ENCODE results near the gene GZF1. TPM values are rescaled to one million over a fixed set of nuclear protein-coding genes. Genes with fewer than 3 reads are reported as not detected.
A peak's percentile ranks its signal among the peaks of the same experiment; 100 is the strongest.

Gene GZF1
- total and polyA plus RNA-seq, 5 donors from 2014 or later, result 3.1 to 24.8 (median 3.4) TPM

GRCh38 chr20:23365390-23366165 is 3.6 kb downstream of the GZF1 start:
- peak overlapping the region in 3 of 4 donors; percentile 60 to 98 (median 88) for H3K4me3 Mint-ChIP-seq
- H3K27ac Mint-ChIP-seq, result peak overlapping the region in 2 of 3 donors; percentile 32 to 81
- Histone ChIP-seq H3K9me3 (ENCODE audit: control insufficient read depth in 2 of 2, low read length in 2 of 2) (no peaks in the 10 kb centered on the region), H3K27ac (ENCODE audit: insufficient read depth, low read length, poor library complexity, severe bottlenecking) (peak overlapping the region; percentile 58), H3K4me3 (ENCODE audit: low read depth, low read length) (peak overlapping the region; percentile 49), H3K4me1 (ENCODE audit: control insufficient read depth, insufficient read depth, low read length, poor library complexity, severe bottlenecking) (peaks cover 41% of the 10 kb centered on the region), H3K27me3 (ENCODE audit: control insufficient read depth, insufficient read depth, low read length) (no peaks in the 10 kb centered on the region), H3K36me3 (ENCODE audit: control insufficient read depth, insufficient read depth, low read length) (peaks cover 21% of the 10 kb centered on the region)
- no peak for DNase-seq
- H3K27me3 Mint-ChIP-seq, result peaks cover 7% of the 10 kb centered on the region
- H3K36me3 Mint-ChIP-seq, result peaks cover 33% of the 10 kb centered on the region
- H3K9me3 Mint-ChIP-seq, result no peaks in the 10 kb centered on the region
- ATAC-seq (ENCODE audit: low read depth in 2 of 2), result no peak
- H3K4me1 Mint-ChIP-seq, result peaks cover 34 to 58% (median 49%) of the 10 kb centered on the region in 4 donors

- Mint-ChIP-seq H3K4me3 (peak overlapping the region in 3 of 4 donors; percentile 60 to 88 (median 79)), H3K36me3 (peaks cover 36% of the 10 kb centered on the region)
Measured at GRCh38 chr20:23366384-23366783, 4.4 kb downstream of the GZF1 start.

GRCh38 chr20:23367770-23368169 is 5.8 kb downstream of the GZF1 start:
- Mint-ChIP-seq H3K27ac (peak overlapping the region in 1 of 3 donors; percentile 58), H3K36me3 (peaks cover 36% of the 10 kb centered on the region), H3K9me3 (no peaks in the 10 kb centered on the region), H3K4me1 (peaks cover 34 to 50% (median 41%) of the 10 kb centered on the region in 4 donors), H3K4me3 (peak overlapping the region in 1 of 4 donors; percentile 24), H3K27me3 (peaks cover 2% of the 10 kb centered on the region)
- no peak for ATAC-seq (ENCODE audit: low read depth in 2 of 2)
- DNase-seq, result no peak
- no peaks in the 10 kb centered on the region for H3K27me3 ChIP-seq (ENCODE audit: control insufficient read depth, insufficient read depth, low read length)
- H3K36me3 ChIP-seq (ENCODE audit: control insufficient read depth, insufficient read depth, low read length), result peaks cover 42% of the 10 kb centered on the region
- no peak overlapping the region for H3K4me3 ChIP-seq (ENCODE audit: low read depth, low read length)
- peaks cover 28% of the 10 kb centered on the region for H3K4me1 ChIP-seq (ENCODE audit: control insufficient read depth, insufficient read depth, low read length, poor library complexity, severe bottlenecking)
- H3K9me3 ChIP-seq (ENCODE audit: control insufficient read depth in 2 of 2, low read length in 2 of 2), result no peaks in the 10 kb centered on the region
- H3K27ac ChIP-seq (ENCODE audit: insufficient read depth, low read length, poor library complexity, severe bottlenecking), result no peak overlapping the region

More at GRCh38 chr20:23366384-23366783, 4.4 kb downstream of the GZF1 start:
- H3K9me3 ChIP-seq (ENCODE audit: control insufficient read depth in 2 of 2, low read length in 2 of 2), result no peaks in the 10 kb centered on the region
- Mint-ChIP-seq H3K4me1 (peaks cover 34 to 53% (median 43%) of the 10 kb centered on the region in 4 donors), H3K9me3 (no peaks in the 10 kb centered on the region), H3K27ac (peak overlapping the region in 2 of 3 donors; percentile 32 to 81), H3K27me3 (peaks cover 7% of the 10 kb centered on the region)
- peak overlapping the region; percentile 42 for H3K4me3 ChIP-seq (ENCODE audit: low read depth, low read length)
- ATAC-seq (ENCODE audit: low read depth in 2 of 2) (no peak), DNase-seq (peak in 2 of 3 donors; percentile 12 to 47)
- H3K36me3 ChIP-seq (ENCODE audit: control insufficient read depth, insufficient read depth, low read length), result peaks cover 29% of the 10 kb centered on the region
- peak overlapping the region; percentile 58 for H3K27ac ChIP-seq (ENCODE audit: insufficient read depth, low read length, poor library complexity, severe bottlenecking)
- H3K4me1 ChIP-seq (ENCODE audit: control insufficient read depth, insufficient read depth, low read length, poor library complexity, severe bottlenecking), result peaks cover 34% of the 10 kb centered on the region
- H3K27me3 ChIP-seq (ENCODE audit: control insufficient read depth, insufficient read depth, low read length), result no peaks in the 10 kb centered on the region

GRCh38 chr20:23368316-23369071 is 6.5 kb downstream of the GZF1 start:
- Histone ChIP-seq H3K4me3 (ENCODE audit: low read depth, low read length) (no peak overlapping the region), H3K27me3 (ENCODE audit: control insufficient read depth, insufficient read depth, low read length) (no peaks in the 10 kb centered on the region), H3K36me3 (ENCODE audit: control insufficient read depth, insufficient read depth, low read length) (peaks cover 47% of the 10 kb centered on the region), H3K4me1 (ENCODE audit: control insufficient read depth, insufficient read depth, low read length, poor library complexity, severe bottlenecking) (peaks cover 21% of the 10 kb centered on the region), H3K9me3 (ENCODE audit: control insufficient read depth in 2 of 2, low read length in 2 of 2) (no peaks in the 10 kb centered on the region), H3K27ac (ENCODE audit: insufficient read depth, low read length, poor library complexity, severe bottlenecking) (no peak overlapping the region)
- Mint-ChIP-seq H3K9me3 (no peaks in the 10 kb centered on the region), H3K27me3 (no peaks in the 10 kb centered on the region), H3K4me1 (peaks cover 31 to 42% (median 34%) of the 10 kb centered on the region in 4 donors), H3K36me3 (peaks cover 34% of the 10 kb centered on the region), H3K27ac (peak overlapping the region in 1 of 3 donors; percentile 58), H3K4me3 (no peak overlapping the region)
- ATAC-seq (ENCODE audit: low read depth in 2 of 2) (no peak), DNase-seq (no peak)

- H3K9me3 Mint-ChIP-seq, result no peaks in the 10 kb centered on the region
- peaks cover 27 to 35% (median 31%) of the 10 kb centered on the region in 4 donors for H3K4me1 Mint-ChIP-seq
- no peak overlapping the region for H3K27ac Mint-ChIP-seq
- Histone ChIP-seq H3K27me3 (ENCODE audit: control insufficient read depth, insufficient read depth, low read length) (no peaks in the 10 kb centered on the region), H3K9me3 (ENCODE audit: control insufficient read depth in 2 of 2, low read length in 2 of 2) (no peaks in the 10 kb centered on the region), H3K36me3 (ENCODE audit: control insufficient read depth, insufficient read depth, low read length) (peaks cover 54% of the 10 kb centered on the region), H3K4me1 (ENCODE audit: control insufficient read depth, insufficient read depth, low read length, poor library complexity, severe bottlenecking) (peaks cover 21% of the 10 kb centered on the region), H3K4me3 (ENCODE audit: low read depth, low read length) (no peak overlapping the region), H3K27ac (ENCODE audit: insufficient read depth, low read length, poor library complexity, severe bottlenecking) (no peak overlapping the region)
- DNase-seq (no peak), ATAC-seq (ENCODE audit: low read depth in 2 of 2) (no peak)
- H3K4me3 Mint-ChIP-seq, result no peak overlapping the region
- H3K36me3 Mint-ChIP-seq, result peaks cover 40% of the 10 kb centered on the region
- no peaks in the 10 kb centered on the region for H3K27me3 Mint-ChIP-seq
Measured at GRCh38 chr20:23369072-23369823, 7.3 kb downstream of the GZF1 start.

- peaks cover 63% of the 10 kb centered on the region for H3K36me3 ChIP-seq (ENCODE audit: control insufficient read depth, insufficient read depth, low read length)
- H3K4me3 ChIP-seq (ENCODE audit: low read depth, low read length), result no peak overlapping the region
- DNase-seq (no peak), ATAC-seq (ENCODE audit: low read depth in 2 of 2) (no peak)
- Mint-ChIP-seq H3K4me3 (no peak overlapping the region), H3K9me3 (no peaks in the 10 kb centered on the region), H3K27me3 (no peaks in the 10 kb centered on the region), H3K36me3 (peaks cover 32% of the 10 kb centered on the region), H3K27ac (no peak overlapping the region), H3K4me1 (peaks cover 18 to 25% (median 21%) of the 10 kb centered on the region in 4 donors)
- no peak overlapping the region for H3K27ac ChIP-seq (ENCODE audit: insufficient read depth, low read length, poor library complexity, severe bottlenecking)
- H3K4me1 ChIP-seq (ENCODE audit: control insufficient read depth, insufficient read depth, low read length, poor library complexity, severe bottlenecking), result peaks cover 21% of the 10 kb centered on the region
- no peaks in the 10 kb centered on the region for H3K27me3 ChIP-seq (ENCODE audit: control insufficient read depth, insufficient read depth, low read length)
- H3K9me3 ChIP-seq (ENCODE audit: control insufficient read depth in 2 of 2, low read length in 2 of 2), result no peaks in the 10 kb centered on the region
Measured at GRCh38 chr20:23370274-23370673, 8.3 kb downstream of the GZF1 start.

- DNase-seq (no peak), ATAC-seq (ENCODE audit: low read depth in 2 of 2) (no peak)
- Mint-ChIP-seq H3K27me3 (no peaks in the 10 kb centered on the region), H3K4me1 (peaks cover 18 to 23% (median 20%) of the 10 kb centered on the region in 4 donors), H3K9me3 (peaks cover 0 to 2% (median 0%) of the 10 kb centered on the region in 7 donors), H3K27ac (no peak overlapping the region), H3K4me3 (no peak overlapping the region), H3K36me3 (peaks cover 38% of the 10 kb centered on the region)
- Histone ChIP-seq H3K27me3 (ENCODE audit: control insufficient read depth, insufficient read depth, low read length) (no peaks in the 10 kb centered on the region), H3K27ac (ENCODE audit: insufficient read depth, low read length, poor library complexity, severe bottlenecking) (no peak overlapping the region), H3K36me3 (ENCODE audit: control insufficient read depth, insufficient read depth, low read length) (peaks cover 69% of the 10 kb centered on the region), H3K4me1 (ENCODE audit: control insufficient read depth, insufficient read depth, low read length, poor library complexity, severe bottlenecking) (peaks cover 15% of the 10 kb centered on the region), H3K4me3 (ENCODE audit: low read depth, low read length) (no peak overlapping the region), H3K9me3 (ENCODE audit: control insufficient read depth in 2 of 2, low read length in 2 of 2) (no peaks in the 10 kb centered on the region)
Measured at GRCh38 chr20:23370873-23371272, 8.9 kb downstream of the GZF1 start.
